HepG2 (cell line): ENCODE measurements around the gene HES2. TPM values are rescaled to one million over a fixed set of nuclear protein-coding genes. Genes with fewer than 3 reads are reported as not detected.

Source experiments
- AGO2 ChIP-seq: fragments of 200-400 bp; formaldehyde crosslinking; optimal IDR thresholded peaks from 2 replicates; pipeline ENCODE3; 2017; ENCODE audit warnings: mild to moderate bottlenecking, low read depth, low read length, moderate library complexity
- AHR ChIP-seq: IDR thresholded peaks from 2 replicates; pipeline ENCODE4 v1.6.1; 2018; ENCODE audit warnings: missing genetic modification reagents, missing compliant biosample characterization
- ATF4 ChIP-seq, 2 experiments: fragments of 450-650 bp in 1 of 2; sonication (generic) in 1 of 2; formaldehyde crosslinking; IDR thresholded peaks; 2 replicates each; pipeline versions ENCODE4 v1.5.0 to v1.8.0; 2020 to 2022; ENCODE audit warnings: mild to moderate bottlenecking in 1 of 2, missing genetic modification reagents in 1 of 2
- NCOA5 ChIP-seq: sonication (generic); formaldehyde crosslinking; IDR thresholded peaks from 2 replicates; pipeline ENCODE4 v1.4.0; 2020; ENCODE audit warnings: missing genetic modification reagents
- NFE2 ChIP-seq: sonication (generic); formaldehyde crosslinking; IDR thresholded peaks from 2 replicates; pipeline ENCODE4 v1.4.0; 2020; ENCODE audit warnings: missing genetic modification reagents
- NR3C1 ChIP-seq: sonication (generic); formaldehyde crosslinking; IDR thresholded peaks from 2 replicates; pipeline ENCODE4 v1.4.0; 2020; ENCODE audit warnings: missing genetic modification reagents
- RERE ChIP-seq: IDR thresholded peaks from 2 replicates; pipeline ENCODE4 v1.6.1; 2016; ENCODE audit warnings: low read depth, missing genetic modification reagents, missing compliant biosample characterization
- SYNCRIP ChIP-seq: fragments of 200-400 bp; formaldehyde crosslinking; IDR thresholded peaks from 2 replicates; pipeline ENCODE4 v1.6.1; 2018; ENCODE audit warnings: mild to moderate bottlenecking, low read depth, low read length; ENCODE audit not compliant: insufficient read depth
- THAP11 ChIP-seq: IDR thresholded peaks from 2 replicates; pipeline ENCODE4 v1.6.1; 2016; ENCODE audit warnings: missing biosample characterization, missing genetic modification reagents
- ZC3H4 ChIP-seq: sonication (generic); formaldehyde crosslinking; IDR thresholded peaks from 2 replicates; pipeline ENCODE4 v1.4.0; 2020; ENCODE audit warnings: missing genetic modification reagents, borderline replicate concordance
- ZFP82 ChIP-seq: sonication (generic); formaldehyde crosslinking; IDR thresholded peaks from 2 replicates; pipeline ENCODE4 v1.5.1; 2020; ENCODE audit warnings: mild to moderate bottlenecking, missing genetic modification reagents, borderline replicate concordance
- ZHX2 ChIP-seq, 2 experiments: sonication (generic) in 1 of 2; formaldehyde crosslinking in 1 of 2; IDR thresholded peaks; 2 replicates each; pipeline versions ENCODE4 v1.6.1 to v1.9.0; 2014 to 2022; ENCODE audit warnings: antibody characterized with exemption in 1 of 2, borderline replicate concordance in 1 of 2, inconsistent platforms in 1 of 2, low read depth in 1 of 2, missing genetic modification reagents in 1 of 2
- ZNF251 ChIP-seq: sonication (generic); formaldehyde crosslinking; IDR thresholded peaks from 2 replicates; pipeline ENCODE4 v1.9.0; 2021; ENCODE audit warnings: mild to moderate bottlenecking, missing genetic modification reagents
- ZNF274 ChIP-seq: sonication (generic); formaldehyde crosslinking; IDR thresholded peaks from 2 replicates; pipeline ENCODE4 v1.5.1; 2020; ENCODE audit warnings: mild to moderate bottlenecking, missing genetic modification reagents
- ZNF383 ChIP-seq: sonication (generic); formaldehyde crosslinking; IDR thresholded peaks from 2 replicates; pipeline ENCODE4 v1.4.0; 2020; ENCODE audit warnings: missing genetic modification reagents, mild to moderate bottlenecking, borderline replicate concordance
- ZNF501 ChIP-seq: sonication (generic); formaldehyde crosslinking; IDR thresholded peaks from 2 replicates; pipeline ENCODE4 v1.5.1; 2020; ENCODE audit warnings: mild to moderate bottlenecking, moderate library complexity, missing genetic modification reagents
- polyA plus RNA-seq, 8 experiments: library from polyadenylated mRNA; depleted of rRNA in 3 of 8; stranded (reverse) in 7 of 8; unstranded in 1 of 8; fragments of >200 nt; fragmentation: Illumina TruSeq in 4 of 8; extraction: Trizol in 4 of 8; gene quantifications; 2 replicates each; pipeline versions ENCODE4 v1.2.1 to v1.2.3, GENCODE V29; 2011 to 2016; ENCODE audit warnings: low read depth in 4 of 8, missing spikeins in 1 of 8, mixed read lengths in 1 of 8; ENCODE audit not compliant: insufficient read depth in 1 of 8
- total RNA-seq, 5 experiments: library from RNA; depleted of rRNA; stranded (reverse); fragments of >200 nt; fragmentation: Illumina TruSeq; extraction: Trizol; gene quantifications; 2 replicates each; pipeline ENCODE4 v1.2.3, GENCODE V29; 2016; ENCODE audit warnings: low read depth in 1 of 5

The HES2 gene
- total and polyA plus RNA-seq, 2 of the 13 experiments (the other 11 are each of a cell fraction or from before 2014, with no cell fraction given): 0.11 to 0.17 TPM

GRCh38 chr1:6464514-6464836 lies 44.8 kb upstream of the HES2 start (continued):
- TF ChIP-seq RERE (CRISPR knock-in tag) (no peak), ZNF274 (CRISPR knock-in tag) (no peak), ZC3H4 (CRISPR knock-in tag) (no peak), ZNF251 (CRISPR knock-in tag) (no peak), THAP11 (CRISPR knock-in tag) (no peak), NFE2 (CRISPR knock-in tag) (no peak), ATF4 (CRISPR knock-in tag; IDR thresholded peaks at IDR 0.05) (no peak), ZHX2 (IDR thresholded peaks at IDR 0.05; ENCODE audit: low read depth) (no peak), ZHX2 (CRISPR knock-in tag; IDR thresholded peaks at IDR 0.05; ENCODE audit: borderline replicate concordance) (no peak), NCOA5 (no peak), NR3C1 (no peak), AGO2 (peak; percentile 41), ZNF501 (CRISPR knock-in tag) (peak; percentile 68; the same call in 1 of the 2 replicates), ZNF383 (CRISPR knock-in tag) (no peak), ZFP82 (CRISPR knock-in tag) (no peak), SYNCRIP (no peak), AHR (no peak)
